Brain pericyte (primary cell): Measurements from ENCODE around the gene SH2D3C.

Source experiments
- DNase-seq: peaks from one replicate; pipeline ENCODE4 v3.0.0-alpha.2; 2012; ENCODE audit warnings: low read depth, low spot score

The SH2D3C gene

DNA sequence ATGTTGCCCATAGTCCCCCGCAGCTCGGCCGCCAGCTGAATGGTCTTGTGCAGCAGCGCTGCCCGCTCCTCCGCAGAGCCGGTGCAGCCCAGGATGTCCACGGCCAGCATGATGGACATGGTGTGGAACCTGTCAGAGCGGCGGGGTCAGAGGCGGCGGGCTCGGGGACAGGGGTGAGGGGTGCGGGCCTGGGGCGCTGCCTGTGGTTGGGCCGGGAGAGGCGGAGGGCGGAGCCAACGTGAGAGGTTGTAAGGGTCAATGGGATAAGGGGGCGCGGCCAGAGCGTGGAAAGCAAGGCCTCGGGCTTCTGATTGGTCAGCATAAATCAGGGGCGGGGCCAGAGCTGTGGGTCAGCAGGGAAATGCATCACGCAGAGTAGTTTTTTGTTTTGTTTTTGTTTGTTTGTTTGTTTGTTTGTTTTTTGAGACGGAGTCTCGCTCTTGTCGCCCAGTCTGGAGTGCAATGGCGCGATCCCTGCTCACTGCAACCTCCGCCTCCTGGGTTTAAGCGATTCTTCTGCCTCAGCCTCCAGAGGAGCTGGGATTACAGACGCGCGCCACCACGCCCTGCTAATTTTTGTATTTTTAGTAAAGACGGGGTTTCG lies 36.5 kb downstream of the SH2D3C start:
- DNase-seq: no peak

- DNase-seq: no peak
Observed at GRCh38 chr9:127739614-127740330, 38.7 kb downstream of the SH2D3C start.

- no peak for DNase-seq
Observed at GRCh38 chr9:127738666-127739065, 39.8 kb downstream of the SH2D3C start.

DNA sequence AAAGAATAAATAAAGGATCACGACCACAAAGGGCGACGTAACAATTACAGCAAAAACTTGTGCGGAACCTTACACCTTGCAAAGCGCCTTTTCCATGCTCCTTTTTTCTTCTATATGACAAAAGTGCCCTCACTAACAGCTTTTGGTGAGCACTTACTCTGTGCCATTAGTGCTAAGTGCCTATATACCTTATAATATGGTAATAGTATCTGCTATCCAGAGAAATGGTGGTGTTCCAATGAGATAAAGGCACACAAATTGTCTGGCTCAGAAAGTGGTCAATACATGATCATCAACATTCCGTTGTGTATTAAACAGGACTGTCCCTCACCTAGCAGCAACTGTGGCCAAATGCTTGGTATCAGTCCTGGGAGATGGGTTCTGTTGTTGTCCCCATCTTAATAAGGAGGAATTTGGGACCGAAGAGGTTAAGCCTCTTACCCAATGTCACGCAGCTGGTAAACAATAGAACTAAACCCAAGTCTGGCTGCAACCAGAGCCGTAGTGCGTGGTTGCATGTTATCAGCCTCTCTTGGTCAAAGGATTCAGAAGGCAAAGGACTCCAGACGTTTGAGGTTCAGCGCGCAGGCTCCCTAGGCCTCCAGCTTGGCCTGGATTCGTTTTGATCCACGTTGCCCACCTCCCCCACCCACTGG lies 42.8 kb downstream of the SH2D3C start:
- no peak for DNase-seq

- peak; percentile 92 for DNase-seq
Observed at GRCh38 chr9:127734747-127735529, 43.5 kb downstream of the SH2D3C start, which contains the start of gene TOR2A. TOR2A (minus strand) TSS chr9:127735294; CDS start chr9:127735270, 24 bp downstream.

DNA sequence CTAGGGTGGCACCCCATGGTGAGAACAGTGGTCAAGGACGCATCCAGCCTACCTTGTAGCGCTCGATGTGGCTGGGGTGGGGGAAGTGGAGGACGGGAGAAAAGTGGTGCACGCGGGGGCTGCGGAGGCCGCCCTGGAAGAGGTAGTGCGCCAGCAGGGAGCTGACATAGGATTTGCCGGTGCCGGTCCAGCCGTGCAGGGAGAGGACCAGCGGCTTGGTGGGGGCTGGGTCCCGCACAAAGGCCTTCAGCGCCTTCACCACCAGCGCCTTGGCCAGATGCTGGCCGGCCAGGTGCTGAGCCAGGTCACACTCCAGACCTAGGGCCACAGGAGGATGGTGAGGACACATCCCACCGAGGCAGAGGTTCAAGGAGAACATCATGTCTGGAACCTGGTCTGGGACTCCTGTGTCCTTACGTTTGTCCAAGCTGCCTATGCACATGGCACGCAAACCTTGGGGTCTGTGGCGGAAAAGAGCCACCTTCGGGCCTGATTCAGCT lies 44.2 kb downstream of the SH2D3C start:
- no peak for DNase-seq

GRCh38 chr9:127733614-127734013 lies 44.9 kb downstream of the SH2D3C start:
- DNase-seq: no peak

DNA sequence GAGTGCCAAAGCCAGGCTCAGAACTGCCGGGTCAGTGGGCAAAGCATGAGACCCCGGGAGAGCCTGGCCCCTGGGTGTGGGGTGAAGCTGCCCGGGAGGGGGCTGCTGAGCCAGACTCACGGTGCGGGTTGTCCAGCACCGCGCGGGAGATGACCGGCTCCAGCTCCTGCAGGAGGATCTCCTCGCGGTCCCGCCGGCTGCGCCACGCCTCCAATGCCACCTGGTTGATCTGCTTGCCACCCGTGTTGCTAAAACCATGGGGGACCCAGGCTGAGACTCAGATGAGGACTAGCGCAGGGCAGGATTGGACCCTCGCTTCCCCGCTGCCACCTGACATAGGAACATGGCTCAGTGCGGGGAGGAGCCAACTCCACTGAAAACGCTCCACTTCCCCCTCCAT lies 46.0 kb downstream of the SH2D3C start:
- no peak for DNase-seq

DNA sequence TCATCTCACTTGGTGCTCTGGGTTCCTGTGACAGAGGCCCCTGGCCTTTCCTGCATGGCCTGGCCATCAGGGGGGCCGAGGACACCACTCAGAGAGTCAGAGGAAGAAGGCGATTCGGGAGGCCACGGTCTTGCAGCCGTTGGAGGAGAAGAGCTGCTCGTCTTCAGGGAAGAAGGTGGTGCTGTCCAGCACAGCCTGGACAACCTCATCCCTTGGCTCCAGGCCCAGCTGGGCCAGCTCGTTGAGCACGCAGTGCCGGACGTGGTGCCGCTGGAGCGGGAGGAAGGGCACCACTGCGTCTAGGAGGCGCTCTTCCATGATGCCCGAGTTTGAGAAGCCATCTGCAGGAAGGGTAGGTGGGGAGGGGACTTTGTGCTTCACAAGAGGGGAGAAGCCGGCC lies 46.5 kb downstream of the SH2D3C start:
- no peak for DNase-seq

GRCh38 chr9:127730799-127731410 lies 47.6 kb downstream of the SH2D3C start:
- DNase-seq: no peak

- DNase-seq: no peak
Observed at GRCh38 chr9:127730262-127730661, 48.2 kb downstream of the SH2D3C start.

DNA sequence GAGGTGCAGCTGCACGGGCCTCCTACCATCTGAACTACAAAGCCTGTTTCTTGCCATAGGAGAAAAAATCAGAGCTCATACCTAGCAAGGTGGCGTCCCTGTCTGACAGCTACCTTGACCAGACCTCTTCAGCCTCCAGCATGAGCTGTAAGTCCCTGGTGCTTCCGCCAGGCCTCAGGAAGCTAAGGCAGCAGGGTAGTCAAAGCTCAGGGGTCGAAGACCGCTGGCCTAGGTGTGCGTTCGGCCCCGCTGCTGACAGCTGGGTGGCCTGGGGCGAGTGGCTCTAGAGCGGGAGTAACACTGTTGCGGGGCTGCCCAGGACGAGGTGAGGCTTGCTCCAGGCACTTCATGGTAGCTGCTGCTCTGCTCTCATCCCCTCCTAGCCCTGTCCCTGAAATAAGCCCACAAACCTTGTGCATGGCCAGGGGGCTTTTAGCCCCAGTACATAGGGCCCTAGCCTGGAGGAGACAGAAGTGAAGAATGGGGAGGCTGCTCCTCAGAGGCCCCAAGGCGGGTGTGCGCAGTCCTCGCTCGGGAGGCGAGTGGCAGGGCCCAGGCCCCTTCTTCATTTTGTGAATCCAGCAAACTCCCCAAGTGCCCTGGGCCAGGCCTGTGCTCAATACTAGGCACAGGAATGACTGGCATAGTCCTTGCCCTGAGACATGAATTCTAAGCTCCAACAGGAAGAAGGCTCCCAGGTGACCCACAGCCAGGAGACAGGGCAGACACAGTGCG lies 48.8 kb downstream of the SH2D3C start:
- no peak for DNase-seq

GRCh38 chr9:127728808-127729207 lies 49.7 kb downstream of the SH2D3C start:
- no peak for DNase-seq

- no peak for DNase-seq
Observed at GRCh38 chr9:127726871-127727270, 51.6 kb downstream of the SH2D3C start.

DNA sequence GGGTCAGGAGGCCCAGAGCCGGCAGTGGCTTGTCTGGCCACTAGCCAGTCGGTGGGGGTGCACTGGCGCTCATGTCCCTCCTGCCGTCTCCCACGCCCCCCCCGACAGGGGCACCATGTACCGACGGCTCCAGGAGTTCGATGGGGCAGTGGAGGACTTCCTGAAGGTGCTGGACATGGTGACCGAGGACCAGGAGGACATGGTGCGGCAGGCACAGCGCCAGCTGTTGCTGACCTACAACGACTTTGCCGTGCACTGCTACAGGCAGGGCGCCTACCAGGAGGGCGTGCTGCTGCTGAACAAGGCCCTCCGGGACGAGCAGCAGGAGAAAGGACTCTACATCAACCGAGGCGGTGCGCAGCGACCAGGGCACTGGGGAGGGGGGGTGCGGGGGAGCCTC lies 54.5 kb downstream of the SH2D3C start:
- DNase-seq: no peak

- DNase-seq: no peak
Observed at GRCh38 chr9:127723444-127723843, 55.0 kb downstream of the SH2D3C start.

- DNase-seq: no peak
Observed at GRCh38 chr9:127723013-127723412, 55.5 kb downstream of the SH2D3C start.

DNA sequence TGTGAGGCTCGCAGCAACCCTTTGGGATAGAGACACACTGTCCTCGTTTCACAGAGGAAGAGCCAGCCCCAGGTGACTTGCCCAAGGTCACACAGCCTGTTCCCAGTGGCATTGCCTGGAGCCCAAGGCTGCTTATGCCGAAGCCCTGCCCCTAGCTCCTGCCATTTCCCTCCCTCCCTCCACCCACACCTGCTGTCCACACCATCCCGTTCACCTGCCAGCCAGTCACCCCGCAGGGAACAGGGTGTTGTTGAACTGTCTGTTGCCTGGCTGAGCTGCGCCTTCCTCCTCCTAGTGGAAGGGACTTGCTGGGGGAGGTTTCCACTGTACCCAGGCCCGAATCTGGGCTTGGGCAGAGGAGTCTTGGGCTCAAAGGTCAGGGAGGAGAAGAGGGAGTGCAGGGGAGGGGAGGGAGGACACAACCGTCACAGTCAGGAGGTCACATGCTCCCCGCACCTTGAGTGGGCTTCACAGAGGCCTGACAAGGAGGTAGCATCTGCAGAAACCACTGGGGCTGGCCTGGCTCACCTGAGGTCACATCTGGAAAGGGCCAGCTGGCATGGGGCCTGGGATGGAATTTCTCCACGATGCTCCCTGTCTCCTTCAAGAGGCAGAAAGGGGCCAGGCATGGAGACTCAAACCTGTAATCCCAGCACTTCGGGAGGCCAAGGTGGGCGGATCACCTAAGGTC lies 56.3 kb downstream of the SH2D3C start:
- DNase-seq: no peak

GRCh38 chr9:127721391-127721821 lies 57.1 kb downstream of the SH2D3C start:
- DNase-seq: no peak

DNA sequence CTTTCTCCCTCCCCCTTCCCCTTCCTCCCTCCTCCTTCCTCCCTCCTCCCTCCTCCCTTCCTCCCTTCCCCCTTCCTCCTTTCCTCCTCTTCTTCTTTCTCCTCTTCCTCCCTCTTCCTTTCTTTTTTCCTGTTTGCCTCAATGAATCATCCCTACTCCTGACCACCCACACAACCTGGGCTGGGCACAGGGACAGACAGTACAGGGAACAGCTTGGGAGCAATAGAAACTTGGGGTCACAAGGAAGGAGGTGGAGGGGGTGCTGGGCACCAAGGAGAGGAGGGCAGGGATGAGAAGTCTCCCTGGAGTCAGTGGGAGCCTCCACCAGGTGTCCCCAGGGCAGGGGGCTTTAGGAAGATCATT lies 57.6 kb downstream of the SH2D3C start:
- DNase-seq: no peak
